GM21447 (cell line): ENCODE results near the gene FANK1.
"Not testable (repeated sequence)": the region's sequence is repeated elsewhere in the genome, so short reads cannot be mapped to it uniquely, and the experiment has no call there.

ENCODE experiments used
- ATAC-seq: cut with Tn5 transposase; IDR thresholded peaks from one replicate; pipeline ENCODE4 v1.9.1; 2021; ENCODE audit not compliant: unreplicated experiment

The FANK1 gene

DNA sequence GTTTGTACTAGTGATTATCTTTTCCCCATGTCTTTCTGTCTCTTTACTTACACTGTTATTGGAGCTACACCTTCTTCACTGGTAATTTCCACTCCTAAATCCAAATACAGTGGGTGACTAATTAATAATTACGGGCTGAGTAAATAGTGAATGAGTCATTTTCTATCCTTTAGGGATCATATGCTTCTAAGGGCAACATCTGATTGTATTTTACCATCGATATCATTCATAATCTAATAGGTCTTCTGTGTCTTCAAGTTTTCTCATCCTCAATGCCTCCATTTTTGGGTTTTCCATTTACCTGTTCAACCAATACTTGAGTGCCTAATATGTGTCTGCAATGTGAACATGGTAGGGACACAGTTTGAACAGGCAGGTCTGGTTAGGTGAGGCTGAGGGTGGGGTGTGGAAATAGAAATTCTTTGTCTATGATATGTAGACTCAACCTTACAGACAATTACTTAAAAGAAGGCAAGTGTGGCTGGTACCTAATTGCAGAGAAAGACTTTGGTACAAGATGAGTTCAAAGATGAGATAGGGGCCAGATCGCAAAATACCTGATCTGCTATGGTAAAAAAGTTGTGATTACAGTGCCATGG, 9.4 kb upstream of the FANK1 start:
- no peak for ATAC-seq

DNA sequence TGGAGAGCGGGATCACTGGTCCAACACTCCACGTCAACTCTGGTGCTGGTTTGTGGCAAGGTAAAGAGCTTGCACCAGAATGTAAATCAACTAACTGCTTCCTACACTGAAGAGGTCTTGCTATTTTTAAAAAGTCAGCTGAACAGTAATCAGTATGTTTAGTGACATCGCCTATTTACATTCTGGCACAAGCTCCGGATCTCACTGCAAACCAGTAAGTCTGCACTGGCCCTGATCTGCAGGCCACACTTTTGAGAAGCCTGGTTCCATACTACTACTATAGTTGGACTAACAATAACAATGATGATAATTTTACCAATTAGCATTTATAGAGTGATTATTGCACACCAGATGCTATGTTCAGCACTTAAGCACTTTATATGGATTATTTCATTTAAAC, 6.9 kb upstream of the FANK1 start:
- not testable (repeated sequence) for ATAC-seq

DNA sequence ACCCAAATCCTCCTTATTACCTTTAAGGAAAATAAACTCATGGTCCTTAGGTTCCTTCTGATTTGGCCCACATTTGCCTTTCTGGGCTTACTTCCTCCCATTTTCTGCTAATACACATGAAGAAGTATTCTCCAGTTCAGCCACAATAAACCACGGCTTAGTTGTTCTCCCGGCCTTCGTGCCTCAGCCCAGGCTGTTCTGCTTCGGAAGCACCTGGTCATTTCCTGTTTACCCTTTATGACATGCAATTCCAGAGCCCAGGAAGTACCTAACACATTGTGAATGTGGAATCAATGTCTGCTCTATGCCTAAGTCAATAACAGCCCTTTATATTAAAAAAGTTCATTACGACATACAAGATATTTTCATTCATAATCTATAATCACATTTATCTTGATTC, 4.0 kb upstream of the FANK1 start:
- ATAC-seq: not testable (repeated sequence)

DNA sequence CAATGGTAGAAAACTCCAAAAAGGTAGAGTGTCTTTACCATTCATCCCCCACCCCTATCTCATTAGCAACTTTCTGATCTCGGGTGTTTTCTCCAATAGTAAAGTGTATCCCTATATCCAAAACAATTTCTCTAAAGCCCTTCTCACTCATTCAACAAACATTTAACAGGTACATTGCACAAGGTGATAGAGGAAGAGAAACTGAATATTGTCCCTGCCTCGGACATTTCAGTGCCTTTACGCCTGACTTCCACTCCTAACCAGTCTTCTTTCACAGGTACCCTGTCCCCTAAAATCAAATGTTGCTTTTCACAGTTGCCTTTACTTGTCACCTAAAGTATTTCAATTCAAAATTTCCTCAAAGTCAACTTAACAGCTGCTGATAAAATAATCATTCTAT, 2.2 kb upstream of the FANK1 start:
- not testable (repeated sequence) for ATAC-seq

GRCh38 chr10:125895130-125896087, 955 bp upstream of the FANK1 start:
- peak; percentile 48 for ATAC-seq

DNA sequence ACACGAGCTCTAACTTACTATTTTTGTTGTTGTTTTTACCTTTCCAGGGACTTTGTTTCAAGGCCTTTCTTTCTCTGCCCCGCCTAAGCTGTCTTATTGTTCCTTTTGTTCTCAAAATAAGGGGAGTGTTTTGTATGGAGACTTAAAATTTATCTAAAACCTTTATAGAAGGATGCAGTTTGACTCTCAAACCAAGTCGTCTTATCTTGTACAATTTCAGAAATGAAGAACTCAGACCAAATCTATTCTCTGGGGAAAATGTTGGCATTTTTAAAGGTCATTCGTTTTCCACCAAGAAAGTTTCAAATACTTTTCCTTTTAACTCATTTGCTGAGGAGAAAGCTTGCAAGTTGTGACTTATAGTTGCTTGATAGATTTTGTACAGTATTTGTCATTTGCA, 953 bp downstream of the FANK1 start:
- not testable (repeated sequence) for ATAC-seq

DNA sequence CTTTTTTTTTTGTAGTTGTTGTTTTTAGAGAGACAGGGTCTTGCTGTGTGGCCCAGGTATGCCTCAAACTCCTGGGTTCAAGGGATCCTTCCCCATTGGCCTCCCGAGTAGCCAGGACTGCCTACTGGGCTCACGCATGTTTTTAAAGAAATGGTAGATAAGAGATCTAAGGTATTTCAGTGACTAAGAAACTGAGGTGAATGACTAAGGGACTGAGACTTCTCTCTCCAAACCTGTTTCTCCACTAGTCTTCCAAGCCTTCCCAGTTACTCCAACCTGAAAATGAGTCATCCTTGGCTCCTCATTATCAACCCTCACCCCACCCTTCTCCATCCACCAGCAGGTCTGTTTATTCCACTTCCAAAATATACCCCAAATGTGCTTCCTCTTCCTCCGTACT, 4.6 kb downstream of the FANK1 start:
- ATAC-seq: not testable (repeated sequence)

DNA sequence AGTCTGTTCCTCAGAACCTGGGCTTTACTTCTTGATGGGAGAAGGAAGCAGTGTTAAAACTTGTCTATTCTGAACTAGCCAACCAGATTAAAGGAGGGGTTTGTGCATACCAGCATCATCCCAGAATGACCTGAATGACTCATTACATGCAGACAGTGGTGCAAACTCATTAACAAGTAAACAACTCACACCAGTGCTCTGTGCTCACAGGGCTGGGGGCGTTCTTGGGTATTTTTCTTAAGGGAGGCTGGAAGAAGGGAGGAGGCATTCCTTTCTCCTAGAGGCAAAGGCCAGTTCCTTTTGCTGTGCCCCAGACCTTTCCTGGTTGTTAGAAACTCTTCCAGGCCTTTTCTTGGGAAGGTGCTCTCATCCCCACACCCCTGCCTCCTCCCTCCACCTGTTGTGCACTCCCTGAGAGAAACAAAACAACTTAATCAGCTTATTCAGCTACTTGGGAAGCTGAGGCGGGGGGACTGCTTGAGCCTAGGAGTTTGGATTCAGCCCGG, 6.8 kb downstream of the FANK1 start:
- ATAC-seq: not testable (repeated sequence)

DNA sequence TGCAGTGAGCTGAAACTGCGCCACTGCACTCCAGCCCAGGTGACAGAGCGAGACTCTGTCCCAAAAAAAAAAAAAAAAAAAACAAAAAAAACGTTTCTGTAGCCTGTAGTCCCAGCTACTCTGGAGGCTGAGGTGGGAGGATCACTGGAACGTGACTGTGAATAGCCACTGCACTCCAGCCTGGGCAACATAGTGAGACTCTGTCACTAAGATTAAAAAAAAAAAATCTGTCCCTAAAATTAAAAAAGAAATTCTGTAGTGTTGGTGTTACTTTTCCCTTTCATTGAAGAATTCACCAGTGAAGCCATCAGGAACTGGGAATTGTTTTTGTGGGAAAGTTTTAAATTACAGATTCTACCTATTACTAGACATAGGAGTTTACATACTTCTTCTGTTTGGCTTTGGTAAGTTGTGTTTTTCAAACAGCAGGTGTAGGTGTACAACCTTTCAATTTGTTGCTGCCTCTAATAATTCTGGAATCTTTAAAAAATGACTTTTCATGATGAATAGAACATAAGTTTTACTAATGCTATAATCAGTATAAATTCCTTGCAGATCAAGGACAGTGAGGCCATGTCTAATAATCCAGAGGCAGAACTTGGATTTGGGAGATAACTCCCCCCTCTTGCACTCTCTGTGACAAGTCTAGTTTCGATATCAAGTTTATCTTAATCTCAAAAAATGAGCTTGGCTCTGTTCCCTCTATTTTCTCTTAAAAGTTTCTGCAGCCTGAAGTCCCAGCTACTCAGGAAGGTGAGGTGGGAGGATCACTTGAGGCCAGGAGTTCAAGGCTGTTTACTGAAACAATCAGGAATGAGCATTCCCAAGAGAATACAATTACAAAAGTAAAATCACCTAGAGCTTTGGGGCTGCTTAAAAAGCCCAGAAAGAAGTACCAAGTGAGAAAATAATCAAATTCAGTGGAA, 9.0 kb downstream of the FANK1 start:
- ATAC-seq: not testable (repeated sequence)

GRCh38 chr10:125907598-125907997, 11.2 kb downstream of the FANK1 start:
- ATAC-seq: not testable (repeated sequence)

- ATAC-seq: not testable (repeated sequence)
Measured at GRCh38 chr10:125908813-125909212, 12.4 kb downstream of the FANK1 start.

- ATAC-seq: not testable (repeated sequence)
Measured at GRCh38 chr10:125909491-125909890, 13.1 kb downstream of the FANK1 start.

GRCh38 chr10:125911145-125911544, 14.8 kb downstream of the FANK1 start:
- no peak for ATAC-seq

- ATAC-seq: no peak
Measured at GRCh38 chr10:125911990-125912389, 15.6 kb downstream of the FANK1 start.

GRCh38 chr10:125913277-125913676, 16.9 kb downstream of the FANK1 start:
- not testable (repeated sequence) for ATAC-seq

GRCh38 chr10:125916977-125917376, 20.6 kb downstream of the FANK1 start:
- ATAC-seq: no peak

DNA sequence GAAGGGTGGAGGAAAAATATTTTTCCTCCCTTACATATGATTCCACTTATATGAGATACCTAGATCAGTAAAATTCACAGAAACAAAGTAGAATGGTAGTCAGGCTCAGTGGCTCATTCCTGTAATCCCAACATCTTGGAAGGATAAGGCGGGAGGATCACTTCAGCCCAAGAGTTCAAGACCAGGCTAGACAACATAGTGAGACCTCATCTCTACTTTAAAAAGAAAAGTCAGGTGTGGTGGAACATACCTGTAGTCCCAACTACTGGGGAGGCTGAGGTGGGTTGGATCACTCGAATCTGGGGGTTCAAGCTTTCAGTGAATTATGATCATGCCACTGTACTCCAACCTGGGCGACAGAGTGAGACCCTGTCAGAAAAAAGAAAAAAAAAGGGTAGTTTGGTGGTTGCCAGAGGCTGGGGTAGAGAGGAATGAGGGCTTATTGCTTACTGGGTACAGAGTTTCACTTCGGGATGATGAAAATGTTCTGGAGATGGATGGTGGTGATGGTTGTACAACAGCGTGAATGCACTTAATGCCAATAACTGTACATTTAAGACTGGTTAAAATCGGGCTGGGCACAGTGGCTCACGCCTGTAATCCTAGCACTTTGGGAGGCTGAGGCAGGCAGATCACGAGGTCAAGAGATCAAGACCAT, 21.5 kb downstream of the FANK1 start:
- not testable (repeated sequence) for ATAC-seq

DNA sequence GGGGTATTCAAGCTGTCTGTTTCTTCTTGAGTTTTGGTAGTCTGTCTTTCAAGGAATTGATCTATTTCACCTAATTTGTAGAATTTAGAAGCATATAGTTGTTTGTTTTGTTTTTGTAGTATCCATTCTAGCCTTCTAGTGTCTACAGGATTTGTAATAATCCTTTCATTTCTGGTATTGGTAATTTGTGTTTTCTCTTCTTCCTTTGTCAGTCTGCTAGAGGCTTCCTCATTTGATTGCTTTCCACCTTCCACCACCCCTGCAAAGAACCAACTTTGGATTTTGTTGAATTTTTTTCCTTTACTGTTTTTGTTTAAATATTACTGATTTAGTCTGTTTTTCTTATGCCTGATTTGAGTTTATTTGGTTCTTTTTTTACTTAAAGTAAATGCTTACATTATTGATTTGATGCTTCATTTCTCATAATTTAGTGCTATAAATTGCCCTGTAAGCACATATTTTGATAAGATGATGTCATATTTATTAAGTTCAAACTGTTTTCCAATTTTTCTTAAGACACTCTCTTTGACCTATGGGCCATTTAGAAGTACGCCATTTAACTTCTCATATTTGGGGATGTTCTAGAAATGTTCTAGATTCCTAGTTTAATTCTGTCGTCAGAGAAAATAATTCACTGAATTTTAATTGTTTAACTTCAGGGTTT, 25.4 kb downstream of the FANK1 start:
- ATAC-seq: not testable (repeated sequence)

GRCh38 chr10:125925262-125925834, 29.0 kb downstream of the FANK1 start:
- no peak for ATAC-seq
